MCF 10A (cell line): ENCODE results near the gene NTMT2. TPM values are rescaled to one million over a fixed set of nuclear protein-coding genes. Genes with fewer than 3 reads are reported as not detected.

Experiments used
- BruUV-seq: library from RNA; stranded (reverse); fragments of 400-500 nt; replicated peaks from 2 replicates; lab custom pipeline; 2021; lab: Mats Ljungman, UMichigan
- CTCF ChIA-PET: fragments of 300-600 bp; sonication (Branson Sonifier 250); formaldehyde crosslinking; extraction: SDS; loops from one replicate; lab custom pipeline; 2021; ENCODE audit warnings: antibody characterized with exemption, inconsistent platforms; lab: Yijun Ruan, JAX
- POLR2A ChIA-PET: fragments of 300-600, 350-650 bp; sonication (Branson Sonifier 250); formaldehyde crosslinking; extraction: SDS; loops from one replicate; lab custom pipeline; 2020; ENCODE audit warnings: antibody characterized with exemption, inconsistent platforms; lab: Yijun Ruan, JAX
- DNase-seq: peaks from one replicate; pipeline ENCODE4 v3.0.0-alpha.2; 2018; ENCODE audit not compliant: unreplicated experiment
- H3K27ac Mint-ChIP-seq: one replicate; pipeline ENCODE4 v1.8.0; 2022; ENCODE audit warnings: mild to moderate bottlenecking, low read depth, mixed read lengths; ENCODE audit not compliant: unreplicated experiment
- H3K27me3 Mint-ChIP-seq: one replicate; pipeline ENCODE4 v1.8.0; 2022; ENCODE audit warnings: mixed read lengths; ENCODE audit not compliant: insufficient read depth, unreplicated experiment
- H3K36me3 Mint-ChIP-seq: one replicate; pipeline ENCODE4 v1.8.0; 2022; ENCODE audit warnings: mild to moderate bottlenecking, moderate library complexity, mixed read lengths; ENCODE audit not compliant: insufficient read depth, unreplicated experiment
- H3K4me1 Mint-ChIP-seq: one replicate; pipeline ENCODE4 v1.8.0; 2022; ENCODE audit warnings: mixed read lengths; ENCODE audit not compliant: insufficient read depth, unreplicated experiment
- H3K4me3 Mint-ChIP-seq: one replicate; pipeline ENCODE4 v1.8.0; 2022; ENCODE audit warnings: mild to moderate bottlenecking, moderate library complexity, mixed read lengths; ENCODE audit not compliant: unreplicated experiment
- H3K9me3 Mint-ChIP-seq: one replicate; pipeline ENCODE4 v1.8.0; 2022; ENCODE audit warnings: mixed read lengths; ENCODE audit not compliant: unreplicated experiment
- intact Hi-C: fragments of 100-400 bp; cut with micrococcal nuclease; formaldehyde crosslinking; loops from 2 replicates; pipeline ENCODE4 v1.14.1; 2022
- total RNA-seq: library from RNA; stranded (reverse); gene quantifications from 2 replicates; pipeline ENCODE4 v1.2.3, GENCODE V29; 2022
- TF ChIP-seq, protein P1 (sequence below): fragments of 200-600 bp; IDR thresholded peaks from one replicate; pipeline ENCODE4 v1.8.0; 2022; ENCODE audit warnings: antibody characterized with exemption, mild to moderate bottlenecking; ENCODE audit not compliant: unreplicated experiment

NTMT2 gene
- total RNA-seq, 1 experiment from 2014 or later = not detected

DNA sequence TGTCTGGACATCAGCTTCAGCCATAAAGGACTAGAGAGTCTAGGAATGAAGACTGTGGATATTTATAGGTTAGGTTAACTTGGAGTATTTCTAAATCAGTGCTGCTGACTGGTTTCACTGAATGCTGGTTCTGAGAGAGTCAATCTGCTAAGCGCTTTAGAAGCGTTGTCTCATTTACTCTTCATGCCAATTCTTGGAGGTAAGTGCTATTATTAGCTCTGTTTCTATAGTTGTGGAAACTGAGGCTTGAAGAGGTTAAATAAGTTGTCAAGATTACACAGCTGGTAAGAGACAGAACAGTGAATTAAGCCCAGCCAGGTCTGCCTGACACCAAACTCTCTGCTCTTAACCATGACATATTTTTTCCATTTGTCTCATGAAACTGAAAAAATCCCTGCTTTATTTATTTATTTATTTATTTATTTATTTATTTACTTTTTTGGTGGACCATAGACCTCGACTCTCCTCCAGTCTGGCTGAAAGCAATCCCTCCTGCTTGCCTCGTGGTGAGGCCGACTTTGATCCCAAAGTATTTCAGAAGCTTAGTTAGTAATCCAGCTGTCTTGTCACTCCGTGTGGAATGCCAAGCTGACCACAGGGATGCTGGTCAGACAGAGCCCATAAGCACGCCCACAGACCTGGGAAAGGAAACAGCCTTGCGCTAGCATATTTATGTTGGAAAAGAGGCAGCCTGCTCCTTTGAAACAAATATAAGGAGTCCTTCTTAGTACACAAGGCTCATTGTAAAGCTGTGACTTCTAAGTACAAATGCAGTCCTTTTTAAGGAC is 16.9 kb downstream of the NTMT2 start:
- ChIA-PET CTCF (interaction anchor here (0.5 to 1.0 kb wide), 2 partner anchors 767 to 1391 kb away, joined by 3 read pairs; no protein-coding TSS in a partner anchor), POLR2A (interaction anchor here (0.7 kb wide), 1 partner anchor 98 kb away, joined by 3 read pairs; no protein-coding TSS in a partner anchor)
- Mint-ChIP-seq H3K9me3 (no peaks in the 10 kb centered on the region), H3K27me3 (no peaks in the 10 kb centered on the region), H3K4me1 (no peaks in the 10 kb centered on the region), H3K4me3 (no peak overlapping the region), H3K36me3 (no peaks in the 10 kb centered on the region), H3K27ac (no peak overlapping the region)
- TF ChIP-seq, protein P1, sequence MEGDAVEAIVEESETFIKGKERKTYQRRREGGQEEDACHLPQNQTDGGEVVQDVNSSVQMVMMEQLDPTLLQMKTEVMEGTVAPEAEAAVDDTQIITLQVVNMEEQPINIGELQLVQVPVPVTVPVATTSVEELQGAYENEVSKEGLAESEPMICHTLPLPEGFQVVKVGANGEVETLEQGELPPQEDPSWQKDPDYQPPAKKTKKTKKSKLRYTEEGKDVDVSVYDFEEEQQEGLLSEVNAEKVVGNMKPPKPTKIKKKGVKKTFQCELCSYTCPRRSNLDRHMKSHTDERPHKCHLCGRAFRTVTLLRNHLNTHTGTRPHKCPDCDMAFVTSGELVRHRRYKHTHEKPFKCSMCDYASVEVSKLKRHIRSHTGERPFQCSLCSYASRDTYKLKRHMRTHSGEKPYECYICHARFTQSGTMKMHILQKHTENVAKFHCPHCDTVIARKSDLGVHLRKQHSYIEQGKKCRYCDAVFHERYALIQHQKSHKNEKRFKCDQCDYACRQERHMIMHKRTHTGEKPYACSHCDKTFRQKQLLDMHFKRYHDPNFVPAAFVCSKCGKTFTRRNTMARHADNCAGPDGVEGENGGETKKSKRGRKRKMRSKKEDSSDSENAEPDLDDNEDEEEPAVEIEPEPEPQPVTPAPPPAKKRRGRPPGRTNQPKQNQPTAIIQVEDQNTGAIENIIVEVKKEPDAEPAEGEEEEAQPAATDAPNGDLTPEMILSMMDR = no peak
- BruUV-seq = no TSS peak
- DNase-seq = peak; percentile 72
- intact Hi-C loops = no loop called here

DNA sequence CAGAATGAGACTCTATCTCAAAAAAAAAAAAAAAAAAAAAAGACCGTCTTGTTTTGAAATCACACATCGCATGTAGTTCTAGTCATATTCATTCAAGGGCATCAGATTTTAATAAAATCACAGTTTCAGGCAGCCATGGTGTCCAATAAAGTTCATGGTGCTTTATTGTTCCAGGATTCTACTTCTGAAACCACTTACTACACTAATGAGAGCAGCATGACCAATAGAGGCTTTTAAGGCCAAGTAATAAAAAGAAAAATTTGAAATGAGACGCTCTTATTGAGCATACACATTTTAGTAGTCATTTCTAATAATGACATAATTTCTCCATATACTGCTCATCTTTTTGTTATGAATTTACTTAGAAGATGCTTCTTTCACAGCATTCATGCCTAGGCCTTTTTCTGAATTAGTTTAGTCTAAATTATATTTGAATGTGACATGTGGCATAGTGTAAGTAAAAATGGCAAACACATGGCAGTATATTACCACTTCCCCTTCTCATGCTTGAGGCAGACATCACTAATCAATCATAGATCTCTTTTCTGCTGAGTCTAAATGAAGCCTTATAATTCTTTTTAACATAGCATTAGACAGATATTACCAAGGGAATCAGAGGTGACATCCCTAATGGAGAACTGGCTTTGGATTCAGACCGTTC is 18.5 kb downstream of the NTMT2 start:
- no peaks in the 10 kb centered on the region for H3K9me3 Mint-ChIP-seq
- ChIA-PET POLR2A (interaction anchor here (0.7 kb wide), 1 partner anchor 1323 kb away, joined by 3 read pairs; no protein-coding TSS in a partner anchor), CTCF (interaction anchor here (0.5 kb wide), 1 partner anchor 12 kb away, joined by 4 read pairs; no protein-coding TSS in a partner anchor)
- H3K36me3 Mint-ChIP-seq = no peaks in the 10 kb centered on the region
- intact Hi-C loops = no loop called here
- BruUV-seq = no TSS peak
- H3K27ac Mint-ChIP-seq = no peak overlapping the region
- TF ChIP-seq, protein P1 = no peak
- no peaks in the 10 kb centered on the region for H3K27me3 Mint-ChIP-seq
- no peak overlapping the region for H3K4me3 Mint-ChIP-seq
- peaks cover 7% of the 10 kb centered on the region for H3K4me1 Mint-ChIP-seq
- DNase-seq = no peak

DNA sequence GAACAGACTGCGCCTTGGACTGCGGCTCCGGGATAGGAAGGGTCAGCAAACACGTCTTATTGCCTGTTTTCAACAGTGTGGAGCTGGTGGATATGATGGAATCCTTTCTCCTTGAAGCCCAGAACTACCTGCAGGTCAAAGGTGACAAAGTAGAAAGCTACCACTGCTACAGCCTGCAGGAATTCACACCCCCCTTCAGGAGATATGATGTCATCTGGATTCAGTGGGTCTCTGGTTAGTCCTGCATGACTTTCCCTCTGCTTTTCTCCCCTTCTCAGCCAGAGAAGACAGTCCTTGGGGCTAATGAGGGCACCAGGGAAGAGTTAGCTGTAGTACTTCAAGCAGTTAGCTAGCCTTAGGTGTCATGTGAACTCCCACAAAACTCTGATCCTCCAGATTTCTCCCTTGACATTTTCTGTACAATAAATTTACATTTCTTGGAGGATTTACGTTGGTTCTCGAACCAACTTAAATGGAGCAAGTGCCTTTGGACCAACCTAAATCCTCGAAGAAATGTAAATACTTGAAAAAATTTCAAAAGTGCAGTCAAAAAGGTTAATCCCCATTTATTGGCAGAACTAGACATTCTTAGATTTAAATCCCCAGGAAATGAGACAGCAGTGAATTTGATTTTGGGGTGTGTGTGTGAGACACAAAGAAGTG is 20.9 kb downstream of the NTMT2 start:
- intact Hi-C loops = no loop called here
- Mint-ChIP-seq H3K27ac (no peak overlapping the region), H3K27me3 (no peaks in the 10 kb centered on the region), H3K4me1 (peaks cover 7% of the 10 kb centered on the region), H3K9me3 (peaks cover 15% of the 10 kb centered on the region), H3K4me3 (no peak overlapping the region), H3K36me3 (no peaks in the 10 kb centered on the region)
- ChIA-PET POLR2A (no interaction called here), CTCF (interaction anchor here (0.6 kb wide), 1 partner anchor 157 kb away, joined by 3 read pairs; no protein-coding TSS in a partner anchor)
- BruUV-seq = no TSS peak
- DNase-seq = no peak
- TF ChIP-seq, protein P1 = no peak
